ENCODE results near the gene IQGAP3. TPM values are rescaled to one million over a fixed set of nuclear protein-coding genes. Genes with fewer than 3 reads are reported as not detected.

IQGAP3 gene
- total and polyA plus RNA-seq, 2 of the 4 experiments (the other 2 are of a cell fraction): 12.5 to 13.6 TPM

GRCh38 chr1:156490401-156491032, 81.8 kb downstream of the IQGAP3 start:
- peak overlapping the region; percentile 82 for H2AK9ac ChIP-seq (replicated peaks; ENCODE audit: low read depth, low read length, poor library complexity)
- H3K9ac ChIP-seq (ENCODE audit: low read depth, low read length): no peak overlapping the region
- peaks cover 7 to 98% of the 10 kb centered on the region in 2 experiments; a peak in 3 of 4 replicates for H3K79me1 ChIP-seq (ENCODE audit: low read depth in 1 of 2, low read length in 2 of 2)
- H3K9me1 ChIP-seq (ENCODE audit: insufficient read depth, low read length): peaks cover 71% of the 10 kb centered on the region
- no peaks in the 10 kb centered on the region for H3K27me3 ChIP-seq (ENCODE audit: control insufficient read depth, insufficient read depth, low read length)
- peaks cover 100% of the 10 kb centered on the region for H4K20me1 ChIP-seq (ENCODE audit: insufficient read depth, low read length)
- H3K23ac ChIP-seq (ENCODE audit: low read depth, low read length): peak overlapping the region; percentile 74
- H4K91ac ChIP-seq (ENCODE audit: insufficient read depth, low read depth, low read length): no peak overlapping the region
- WGBS, 2 experiments (ENCODE audit: extremely low coverage in 2 of 2, insufficient read length in 1 of 2): 16% methylated on average over 4 of the region's 10 CpGs; no CpG with 5 or more reads in 1 of the 2 experiments
- ATAC-seq (ENCODE audit: low read depth) (peak; percentile 32), DNase-seq (no peak)
- no peak overlapping the region for H2BK5ac ChIP-seq (ENCODE audit: low read depth, low read length, poor library complexity, severe bottlenecking)
- no peak overlapping the region for H3K18ac ChIP-seq (ENCODE audit: low read depth, low read length)
- no peak overlapping the region for H2BK15ac ChIP-seq (ENCODE audit: low read depth, low read length)
- peak; percentile 27 for TF ChIP-seq CTCF (conservative IDR thresholded peaks at IDR 0.05; ENCODE audit: low read depth, low read length)
- TF ChIP-seq RCOR1 (IDR thresholded peaks at IDR 0.05; ENCODE audit: insufficient replicate concordance, low read length): no peak
- peak; percentile 19; the same call in 1 of the 2 replicates for TF ChIP-seq MAZ (IDR thresholded peaks at IDR 0.05; ENCODE audit: borderline replicate concordance, low read depth, low read length)
- TF ChIP-seq POLR2A (IDR thresholded peaks at IDR 0.05; ENCODE audit: low read depth, low read length): peak; percentile 34; the same call in 1 of the 2 replicates
- H2BK20ac ChIP-seq (ENCODE audit: low read depth, low read length): peak overlapping the region; percentile 31; the same call in 1 of the 2 replicates
- peaks cover 5% of the 10 kb centered on the region for H3K36me3 ChIP-seq (ENCODE audit: control insufficient read depth, insufficient read depth, low read length)
- peak overlapping the region; percentile 37; the same call in 1 of the 2 replicates for H2BK120ac ChIP-seq (ENCODE audit: low read depth, low read length)
- H3K4me3 ChIP-seq (ENCODE audit: insufficient read depth, low read depth, low read length): no peak overlapping the region
- peak overlapping the region; percentile 74; the same call in 1 of the 2 replicates for H2AK5ac ChIP-seq (ENCODE audit: low read depth, low read length)
- no peaks in the 10 kb centered on the region for H3K9me3 ChIP-seq (ENCODE audit: control insufficient read depth, insufficient read depth, low read length)
- H3K4me1 ChIP-seq (ENCODE audit: control insufficient read depth, insufficient read depth, low read length): peaks cover 47% of the 10 kb centered on the region
- intact Hi-C loops (cut with micrococcal nuclease) (no loop called here), dilution Hi-C loops (cut with HindIII; ENCODE audit: low sequenced_read_pairs, unreplicated experiment) (no loop called here), in situ Hi-C loops (cut with MboI; ENCODE audit: low sequenced_read_pairs) (no loop called here)
- ChIA-PET CTCF (interaction anchor here (0.6 to 1.8 kb wide), 4 partner anchors 10 to 110 kb away, joined by 3 to 4 read pairs (median 3); partner anchors contain the start of gene MEF2D), POLR2A (ENCODE audit: unreplicated experiment) (no interaction called here)
- no peak overlapping the region; the same call in 1 of the 2 replicates for H3K56ac ChIP-seq (ENCODE audit: extremely low read depth, insufficient read depth, low read length)
- no peak overlapping the region; the same call in 1 of the 2 replicates for H3K27ac ChIP-seq (ENCODE audit: insufficient read depth, low read length)
- no TSS peak for BruUV-seq (replicated peaks)
- peak overlapping the region; percentile 16 for H3K4me2 ChIP-seq (ENCODE audit: low read depth, low read length)
- H4K5ac ChIP-seq (ENCODE audit: low read depth, low read length): no peak overlapping the region
- peak overlapping the region in 1 of 2 experiments; percentile 35; a peak in 1 of 4 replicates for H4K8ac ChIP-seq (ENCODE audit: low read depth in 2 of 2, low read length in 2 of 2)
- H3K14ac ChIP-seq (replicated peaks; ENCODE audit: low read depth, low read length): peak overlapping the region; percentile 83
- H2AFZ ChIP-seq (replicated peaks; ENCODE audit: low read length, poor library complexity): peak overlapping the region; percentile 21
- H3K4ac ChIP-seq (ENCODE audit: low read depth, low read length): peak overlapping the region; percentile 68; the same call in 1 of the 2 replicates
